Central memory CD8-positive, alpha-beta T cell (primary cell): ENCODE results near the gene SUSD4.

Experiments used
- ATAC-seq: fragments of 150-1000 bp; cut with Tn5 transposase; replicated peaks from 2 replicates; pipeline ENCODE4 v1.10.0; 2022; ENCODE audit warnings: mild to moderate bottlenecking, moderate FRiP score, moderate number of reproducible peaks; ENCODE audit not compliant: poor library complexity, severe bottlenecking; ENCODE audit errors: extremely low read depth
- DNase-seq, 2 donors: peaks; one replicate each; pipeline ENCODE4 v3.0.0; 2021; ENCODE audit warnings: low spot score in 2 of 2
- H3K27ac Mint-ChIP-seq: one replicate; pipeline ENCODE4 v1.8.0; 2022; ENCODE audit warnings: low read depth, mild to moderate bottlenecking, moderate library complexity, mixed read lengths
- H3K27me3 Mint-ChIP-seq: one replicate; pipeline ENCODE4 v1.8.0; 2022; ENCODE audit warnings: mixed read lengths
- H3K36me3 Mint-ChIP-seq: one replicate; pipeline ENCODE4 v1.8.0; 2022; ENCODE audit warnings: mild to moderate bottlenecking, moderate library complexity, mixed read lengths; ENCODE audit not compliant: insufficient read depth
- H3K4me1 Mint-ChIP-seq: one replicate; pipeline ENCODE4 v1.8.0; 2022; ENCODE audit warnings: mixed read lengths
- H3K4me3 Mint-ChIP-seq: one replicate; pipeline ENCODE4 v1.8.0; 2022; ENCODE audit warnings: mild to moderate bottlenecking, moderate library complexity, mixed read lengths
- H3K9me3 Mint-ChIP-seq: one replicate; pipeline ENCODE4 v1.8.0; 2022; ENCODE audit warnings: mixed read lengths

The SUSD4 gene

DNA sequence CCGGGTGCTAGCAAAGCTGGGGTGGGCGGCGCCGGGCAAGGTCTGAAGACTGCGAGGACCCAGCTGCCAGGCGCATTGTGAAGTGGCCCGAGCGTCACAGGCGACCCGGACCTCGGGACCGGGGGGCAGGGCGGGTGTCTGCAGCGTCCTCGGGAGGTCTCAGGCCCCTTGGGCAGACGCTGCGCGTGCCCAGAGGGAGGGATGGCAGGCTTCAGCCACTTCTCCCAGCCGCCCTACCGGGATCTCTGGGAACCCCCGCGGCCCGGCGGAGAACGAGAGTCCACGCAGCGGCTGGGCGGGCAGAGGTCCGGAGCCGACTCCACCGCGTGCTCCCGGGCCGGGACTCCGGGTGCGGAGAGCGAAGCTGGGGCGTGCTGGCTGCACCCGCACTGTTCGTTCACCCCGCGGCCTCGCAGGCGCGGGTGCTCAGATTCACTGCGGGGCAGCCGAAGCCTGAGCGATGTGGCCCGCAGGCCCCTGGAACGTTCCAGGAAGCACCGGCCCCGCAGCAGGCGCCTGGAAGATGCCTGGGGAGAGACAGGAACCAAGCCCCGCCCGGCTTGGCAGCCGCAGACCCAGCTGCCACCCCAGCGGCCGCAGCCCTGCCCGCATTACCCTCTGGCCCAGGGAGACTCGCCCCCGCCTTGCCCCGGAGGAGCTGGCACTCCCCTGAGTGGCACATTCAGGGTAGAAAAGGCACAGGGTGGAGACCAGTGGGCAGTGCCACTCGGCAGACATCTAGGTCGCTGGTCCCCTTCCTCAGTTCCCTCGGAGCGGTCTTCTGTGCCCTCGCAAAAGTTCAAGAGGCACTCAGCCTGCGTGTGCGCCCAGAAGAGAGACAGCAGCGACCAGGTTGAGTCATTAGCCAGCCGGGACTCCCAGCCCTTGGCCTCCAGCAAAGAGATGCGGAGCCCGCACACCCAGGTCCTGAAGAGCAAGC is 29.6 kb upstream of the SUSD4 start, which contains the start of gene CCDC185:
Gene CCDC185, plus strand, starts transcription at position 141 of the 940 bp plus-strand sequence. Its CDS starts 61 bp downstream, at position 202.
- H3K9me3 Mint-ChIP-seq: peaks cover 5% of the 10 kb centered on the region
- H3K36me3 Mint-ChIP-seq: no peaks in the 10 kb centered on the region
- no peak within 1 kb of the TSS for H3K27ac Mint-ChIP-seq
- peaks cover 52% of the 10 kb centered on the region for H3K27me3 Mint-ChIP-seq
- no peaks in the 10 kb centered on the region for H3K4me1 Mint-ChIP-seq
- DNase-seq (no peak), ATAC-seq (no peak)
- H3K4me3 Mint-ChIP-seq: no peak within 1 kb of the TSS

- DNase-seq (no peak), ATAC-seq (no peak)
- H3K27me3 Mint-ChIP-seq: peaks cover 52% of the 10 kb centered on the region
- no peaks in the 10 kb centered on the region for H3K4me1 Mint-ChIP-seq
- no peak overlapping the region for H3K4me3 Mint-ChIP-seq
- peaks cover 5% of the 10 kb centered on the region for H3K9me3 Mint-ChIP-seq
- no peak overlapping the region for H3K27ac Mint-ChIP-seq
- H3K36me3 Mint-ChIP-seq: no peaks in the 10 kb centered on the region
Observed at GRCh38 chr1:223390618-223391017, 26.6 kb upstream of the SUSD4 start.

- H3K27ac Mint-ChIP-seq: no peak overlapping the region
- H3K4me1 Mint-ChIP-seq: no peaks in the 10 kb centered on the region
- H3K36me3 Mint-ChIP-seq: no peaks in the 10 kb centered on the region
- no peak for ATAC-seq
- no peak overlapping the region for H3K4me3 Mint-ChIP-seq
- H3K27me3 Mint-ChIP-seq: peaks cover 39% of the 10 kb centered on the region
- DNase-seq: no peak
- H3K9me3 Mint-ChIP-seq: no peaks in the 10 kb centered on the region
Observed at GRCh38 chr1:223386013-223386412, 22.0 kb upstream of the SUSD4 start.

- no peak for ATAC-seq
- no peaks in the 10 kb centered on the region for H3K4me1 Mint-ChIP-seq
Observed at GRCh38 chr1:223378754-223379153, 14.8 kb upstream of the SUSD4 start.

DNA sequence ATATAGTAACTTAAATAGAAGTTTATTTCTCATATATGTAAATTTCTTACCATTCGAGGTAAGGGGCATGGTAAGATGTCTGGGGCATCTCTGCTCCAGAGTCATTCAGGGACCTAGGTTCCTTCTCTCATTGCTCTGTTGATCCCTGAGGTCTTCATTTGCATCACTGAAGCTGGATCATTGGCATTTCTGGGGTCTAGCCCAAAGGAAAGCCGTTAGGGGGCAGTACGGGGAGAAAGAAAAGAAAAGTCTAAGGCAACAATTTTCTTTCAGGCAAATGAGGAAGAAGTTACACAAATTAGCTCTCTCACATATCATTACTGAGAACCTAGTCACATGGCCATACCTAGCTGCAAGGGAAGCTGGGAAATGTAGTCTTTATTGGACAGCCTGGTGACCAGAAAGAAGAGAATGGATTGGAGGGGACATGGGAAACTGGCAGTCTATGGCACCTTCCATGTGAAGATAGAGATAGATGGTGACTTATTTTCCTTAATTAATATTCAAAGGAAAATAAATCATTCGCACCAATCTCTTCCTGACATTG is 10.2 kb upstream of the SUSD4 start:
- ATAC-seq: no peak
- no peak overlapping the region for H3K27ac Mint-ChIP-seq
- no peaks in the 10 kb centered on the region for H3K4me1 Mint-ChIP-seq
- H3K27me3 Mint-ChIP-seq: peaks cover 72% of the 10 kb centered on the region
- H3K9me3 Mint-ChIP-seq: no peaks in the 10 kb centered on the region
- H3K4me3 Mint-ChIP-seq: no peak overlapping the region
- H3K36me3 Mint-ChIP-seq: no peaks in the 10 kb centered on the region
- DNase-seq: no peak

More at GRCh38 chr1:223378754-223379153, 14.8 kb upstream of the SUSD4 start:
- no peak for DNase-seq
- Mint-ChIP-seq H3K27ac (no peak overlapping the region), H3K4me3 (no peak overlapping the region), H3K36me3 (no peaks in the 10 kb centered on the region), H3K27me3 (peaks cover 60% of the 10 kb centered on the region), H3K9me3 (no peaks in the 10 kb centered on the region)

GRCh38 chr1:223364685-223365382 is 858 bp upstream of the SUSD4 start:
- Mint-ChIP-seq H3K4me1 (peaks cover 5% of the 10 kb centered on the region), H3K27ac (no peak overlapping the region), H3K36me3 (peaks cover 4% of the 10 kb centered on the region), H3K4me3 (peak overlapping the region; percentile 73), H3K9me3 (no peaks in the 10 kb centered on the region), H3K27me3 (peaks cover 55% of the 10 kb centered on the region)
- no peak for DNase-seq
- no peak for ATAC-seq

DNA sequence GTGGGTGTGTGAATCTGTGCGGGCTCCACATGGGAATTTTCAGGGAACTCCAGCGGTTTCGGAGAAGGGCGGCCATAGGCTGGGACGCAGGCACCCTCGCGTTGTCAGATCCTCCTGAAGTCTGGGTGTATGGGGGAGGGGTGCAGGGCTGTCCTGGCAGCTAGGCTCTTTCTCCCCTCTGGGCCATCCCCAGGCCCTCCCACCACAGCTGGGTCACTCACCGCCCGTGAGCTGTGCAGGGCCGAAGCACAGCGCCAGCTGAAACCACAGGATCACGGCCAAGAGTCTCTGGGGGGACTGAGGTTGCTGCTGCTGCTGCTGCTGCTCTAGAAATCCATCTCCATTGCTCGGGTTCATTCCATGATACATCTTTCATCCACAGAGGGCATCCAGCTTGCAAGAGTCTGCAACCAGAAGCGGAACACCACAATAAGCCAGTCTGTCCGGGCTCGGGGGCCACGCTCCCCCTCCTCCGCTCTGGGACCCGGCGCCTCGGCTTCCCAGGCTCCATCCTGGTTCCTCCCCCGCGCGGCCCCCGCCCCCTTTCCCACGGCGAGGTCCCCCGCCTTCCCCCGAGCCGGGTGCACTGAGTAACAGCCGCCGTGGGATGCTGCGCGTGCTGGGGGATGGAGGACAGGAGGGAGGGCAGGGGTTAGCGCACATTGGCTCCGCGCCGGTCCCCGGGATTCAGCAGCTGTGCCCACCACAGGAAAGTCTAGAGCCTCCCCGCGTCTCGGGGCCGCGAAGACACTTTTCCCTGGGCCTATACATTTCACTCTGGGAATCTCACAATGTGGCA is 720 bp downstream of the SUSD4 start:
- Mint-ChIP-seq H3K36me3 (peaks cover 4% of the 10 kb centered on the region), H3K27me3 (peaks cover 59% of the 10 kb centered on the region), H3K9me3 (no peaks in the 10 kb centered on the region), H3K4me3 (peak overlapping the region; percentile 77), H3K27ac (no peak overlapping the region), H3K4me1 (peaks cover 5% of the 10 kb centered on the region)
- ATAC-seq (peak; percentile 41), DNase-seq (no peak)

DNA sequence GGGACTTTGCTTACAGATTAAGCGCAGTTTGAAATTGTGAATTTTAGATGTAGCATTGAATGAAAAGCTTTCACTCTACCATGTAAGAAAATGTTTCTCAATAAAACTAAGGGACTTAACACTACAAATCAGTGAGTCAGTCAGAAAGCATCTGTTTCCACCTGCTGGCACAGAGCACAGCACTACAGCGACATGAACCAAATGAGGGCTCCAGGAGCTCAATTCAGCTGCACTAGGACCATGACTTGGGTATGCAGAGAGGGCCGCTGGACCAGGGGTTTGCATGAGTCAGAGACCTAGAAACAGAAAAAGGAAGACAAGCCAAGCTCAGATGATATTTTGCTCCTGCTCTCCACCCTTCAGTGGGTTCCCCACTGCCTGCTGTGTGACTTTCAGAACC is 5.2 kb downstream of the SUSD4 start:
- Mint-ChIP-seq H3K27me3 (peaks cover 59% of the 10 kb centered on the region), H3K4me1 (peaks cover 5% of the 10 kb centered on the region), H3K4me3 (no peak overlapping the region), H3K27ac (no peak overlapping the region), H3K9me3 (no peaks in the 10 kb centered on the region), H3K36me3 (peaks cover 2% of the 10 kb centered on the region)
- ATAC-seq (no peak), DNase-seq (no peak)

DNA sequence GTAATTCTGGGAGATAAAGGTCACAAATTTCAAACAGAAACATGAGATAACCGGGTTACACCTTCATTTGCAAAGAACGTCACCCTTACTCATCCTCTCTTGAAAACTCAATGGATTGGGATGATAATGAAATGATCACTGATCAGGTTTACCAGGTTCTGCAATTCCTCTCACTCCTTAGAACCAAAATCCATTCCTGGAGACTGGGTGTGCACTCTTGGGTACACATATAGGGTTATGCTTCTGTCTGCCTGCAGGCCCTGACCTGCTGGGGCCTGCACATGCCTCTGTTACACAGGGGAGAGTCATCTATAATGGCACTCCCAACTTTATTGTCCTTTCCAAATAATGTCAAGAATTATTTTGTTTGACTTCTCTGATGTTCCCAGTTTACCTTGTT is 8.3 kb downstream of the SUSD4 start:
- Mint-ChIP-seq H3K4me1 (no peaks in the 10 kb centered on the region), H3K9me3 (no peaks in the 10 kb centered on the region), H3K36me3 (no peaks in the 10 kb centered on the region), H3K27ac (no peak overlapping the region), H3K27me3 (peaks cover 34% of the 10 kb centered on the region), H3K4me3 (no peak overlapping the region)
- DNase-seq (no peak), ATAC-seq (no peak)

- Mint-ChIP-seq H3K9me3 (no peaks in the 10 kb centered on the region), H3K36me3 (no peaks in the 10 kb centered on the region), H3K27ac (no peak overlapping the region)
Observed at GRCh38 chr1:223353939-223354338, 10.0 kb downstream of the SUSD4 start.

DNA sequence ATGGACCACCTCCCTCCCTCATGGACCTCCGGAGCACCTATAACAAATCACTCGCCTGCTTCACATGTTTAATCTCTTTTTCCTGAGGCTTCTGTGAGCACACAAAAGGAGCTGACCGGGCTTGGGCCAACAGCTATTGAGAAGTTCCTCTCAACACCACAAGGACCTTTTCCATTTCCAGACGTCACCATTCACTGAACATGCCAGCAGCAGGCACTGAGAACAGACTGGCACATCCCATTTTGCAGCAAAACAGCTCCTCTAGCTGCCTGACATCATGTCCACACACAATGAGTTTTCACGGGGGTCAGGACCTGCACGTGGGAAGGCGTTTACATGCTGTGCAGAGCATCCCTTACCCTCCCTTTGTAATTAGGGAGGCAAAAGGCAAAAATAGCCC is 11.0 kb downstream of the SUSD4 start:
- Mint-ChIP-seq H3K4me1 (no peaks in the 10 kb centered on the region), H3K36me3 (no peaks in the 10 kb centered on the region), H3K27me3 (peaks cover 31% of the 10 kb centered on the region), H3K9me3 (no peaks in the 10 kb centered on the region), H3K4me3 (no peak overlapping the region), H3K27ac (no peak overlapping the region)
- no peak for DNase-seq
- no peak for ATAC-seq

More at GRCh38 chr1:223353939-223354338, 10.0 kb downstream of the SUSD4 start:
- Mint-ChIP-seq H3K4me1 (no peaks in the 10 kb centered on the region), H3K27me3 (peaks cover 28% of the 10 kb centered on the region), H3K4me3 (no peak overlapping the region)
- no peak for ATAC-seq
- DNase-seq: no peak

- Mint-ChIP-seq H3K4me3 (no peak overlapping the region), H3K4me1 (no peaks in the 10 kb centered on the region), H3K27ac (no peak overlapping the region), H3K27me3 (peaks cover 42% of the 10 kb centered on the region), H3K9me3 (no peaks in the 10 kb centered on the region), H3K36me3 (no peaks in the 10 kb centered on the region)
- ATAC-seq (no peak), DNase-seq (no peak)
Observed at GRCh38 chr1:223350361-223350908, 13.5 kb downstream of the SUSD4 start.
